Mesodermal cell (in vitro differentiated cells): ENCODE data around the gene HBG1.

ENCODE experiments used
- H3K27ac ChIP-seq: 2 replicates; pipeline ENCODE4 v1.7.0; 2013; ENCODE audit warnings: mild to moderate bottlenecking, low read depth, low read length, moderate library complexity; ENCODE audit not compliant: severe bottlenecking
- H3K36me3 ChIP-seq: 2 replicates; pipeline ENCODE4 v1.7.1; 2013; ENCODE audit warnings: mild to moderate bottlenecking, low read length, moderate library complexity; ENCODE audit not compliant: control insufficient read depth, insufficient read depth
- H3K4me1 ChIP-seq: one replicate; pipeline ENCODE4 v1.7.1; 2013; ENCODE audit warnings: mild to moderate bottlenecking, low read length; ENCODE audit not compliant: insufficient read depth, control insufficient read depth, poor library complexity, severe bottlenecking
- H3K4me3 ChIP-seq: 2 replicates; pipeline ENCODE4 v1.7.0; 2013; ENCODE audit warnings: low read length, control low read depth, mild to moderate bottlenecking; ENCODE audit not compliant: insufficient read depth, poor library complexity, severe bottlenecking; ENCODE audit errors: extremely low read depth
- H3K9me3 ChIP-seq: 2 replicates; pipeline ENCODE4 v1.7.1; 2013; ENCODE audit warnings: mild to moderate bottlenecking, low read length, moderate library complexity; ENCODE audit not compliant: control insufficient read depth
- WGBS, 2 experiments: methylation state at CpG; one replicate each; pipeline ENCODE4 v1.1.5; 2013; ENCODE audit warnings: missing lambda C conversion rate in 2 of 2; ENCODE audit not compliant: insufficient coverage in 2 of 2; 5-methylcytosine and 5-hydroxymethylcytosine counted together

Gene HBG1

DNA sequence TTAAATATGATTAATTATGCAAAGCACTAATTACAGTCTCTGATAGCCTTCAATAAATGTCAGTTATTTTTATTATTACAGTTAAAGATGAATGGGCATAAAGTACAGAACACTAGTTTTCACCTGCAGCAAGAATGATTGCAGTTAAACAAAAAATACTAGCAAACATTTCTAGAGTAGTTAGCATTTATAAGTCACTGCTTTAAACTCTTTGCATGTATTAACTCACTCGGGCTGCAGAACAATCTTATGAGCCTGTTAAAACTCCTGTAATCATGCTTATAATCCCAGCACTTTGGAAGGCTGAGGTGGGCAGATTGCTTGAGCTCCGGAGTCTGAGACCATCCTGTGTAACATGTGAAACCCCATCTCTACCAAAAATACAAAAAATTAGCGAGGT, 37.2 kb upstream of the HBG1 start:
- 83% methylated on average over 1 of the region's 3 CpGs; no CpG with 5 or more reads in 1 of the 2 experiments for WGBS, 2 experiments

DNA sequence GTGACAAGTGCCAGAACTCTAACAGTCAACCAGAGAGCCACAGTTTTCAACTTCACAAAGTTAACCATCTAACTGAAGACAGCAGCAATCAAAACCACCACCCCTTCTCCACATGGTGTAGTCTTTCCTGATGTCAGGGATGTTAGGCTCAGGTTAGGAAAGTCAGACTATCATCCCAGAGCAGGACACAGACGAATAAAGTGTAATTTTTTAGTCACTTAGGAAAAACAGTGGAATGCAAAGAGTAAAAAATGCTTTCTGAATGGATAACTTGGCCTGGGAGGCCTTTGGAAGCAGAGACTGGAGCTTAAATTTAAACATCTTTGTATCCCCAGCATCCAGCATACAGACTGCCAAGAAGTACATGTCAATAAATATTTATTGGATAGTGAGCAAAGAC, 36.7 kb upstream of the HBG1 start:
- H3K27ac ChIP-seq = no peak overlapping the region
- no peak overlapping the region for H3K4me3 ChIP-seq
- H3K9me3 ChIP-seq = no peaks in the 10 kb centered on the region
- peaks cover under 1% of the 10 kb centered on the region for H3K4me1 ChIP-seq
- no peaks in the 10 kb centered on the region for H3K36me3 ChIP-seq
- 71% methylated on average over 1 of the region's 1 CpG; no CpG with 5 or more reads in 1 of the 2 experiments for WGBS, 2 experiments

More for the DNA sequence above, 37.2 kb upstream of the HBG1 start:
- Histone ChIP-seq H3K9me3 (no peaks in the 10 kb centered on the region), H3K4me3 (no peak overlapping the region), H3K27ac (no peak overlapping the region), H3K36me3 (no peaks in the 10 kb centered on the region), H3K4me1 (no peaks in the 10 kb centered on the region)

DNA sequence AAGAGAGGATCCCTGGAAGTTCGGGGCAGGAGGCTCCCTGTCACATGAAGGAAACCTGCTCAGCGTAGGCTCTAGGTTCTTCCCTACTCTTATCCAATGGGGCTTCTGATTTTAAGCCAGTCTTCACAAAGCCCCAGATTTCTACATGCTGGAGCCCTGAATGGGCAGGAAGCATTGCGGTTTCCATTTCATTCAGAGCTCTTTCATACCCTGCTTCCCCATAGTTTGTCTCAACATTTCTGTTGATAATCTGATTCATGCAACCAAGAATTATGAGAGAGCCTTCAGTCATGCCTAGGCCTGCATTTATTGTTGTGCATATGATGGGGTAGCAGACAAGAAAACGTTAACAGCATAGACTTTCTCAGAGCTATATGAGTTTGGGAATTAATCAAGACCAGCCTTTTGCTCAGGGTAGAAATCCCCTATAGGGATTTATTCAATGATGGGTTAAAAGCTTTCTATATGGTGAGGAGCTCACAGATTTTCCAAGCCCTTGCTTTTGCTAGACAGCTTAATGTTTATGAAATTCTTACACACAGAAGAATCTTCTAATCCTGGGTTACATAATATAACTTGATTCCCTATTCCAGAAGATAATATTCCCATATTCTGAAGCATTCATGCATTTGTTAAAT, 36.2 kb upstream of the HBG1 start:
- H3K36me3 ChIP-seq = no peaks in the 10 kb centered on the region
- H3K4me3 ChIP-seq = no peak overlapping the region
- H3K27ac ChIP-seq = no peak overlapping the region
- H3K4me1 ChIP-seq = peaks cover 5% of the 10 kb centered on the region
- no peaks in the 10 kb centered on the region for H3K9me3 ChIP-seq
- 92 to 94% methylated on average over 3 of the region's 4 CpGs for WGBS, 2 experiments

DNA sequence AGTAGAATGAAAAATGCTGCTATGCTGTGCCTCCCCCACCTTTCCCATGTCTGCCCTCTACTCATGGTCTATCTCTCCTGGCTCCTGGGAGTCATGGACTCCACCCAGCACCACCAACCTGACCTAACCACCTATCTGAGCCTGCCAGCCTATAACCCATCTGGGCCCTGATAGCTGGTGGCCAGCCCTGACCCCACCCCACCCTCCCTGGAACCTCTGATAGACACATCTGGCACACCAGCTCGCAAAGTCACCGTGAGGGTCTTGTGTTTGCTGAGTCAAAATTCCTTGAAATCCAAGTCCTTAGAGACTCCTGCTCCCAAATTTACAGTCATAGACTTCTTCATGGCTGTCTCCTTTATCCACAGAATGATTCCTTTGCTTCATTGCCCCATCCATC, 35.0 kb upstream of the HBG1 start:
- H3K36me3 ChIP-seq = no peaks in the 10 kb centered on the region
- H3K9me3 ChIP-seq = no peaks in the 10 kb centered on the region
- no peak overlapping the region for H3K27ac ChIP-seq
- WGBS, 2 experiments = 100% methylated on average over 1 to 2 of the region's 2 CpGs
- H3K4me3 ChIP-seq = no peak overlapping the region
- H3K4me1 ChIP-seq = peaks cover 12% of the 10 kb centered on the region

DNA sequence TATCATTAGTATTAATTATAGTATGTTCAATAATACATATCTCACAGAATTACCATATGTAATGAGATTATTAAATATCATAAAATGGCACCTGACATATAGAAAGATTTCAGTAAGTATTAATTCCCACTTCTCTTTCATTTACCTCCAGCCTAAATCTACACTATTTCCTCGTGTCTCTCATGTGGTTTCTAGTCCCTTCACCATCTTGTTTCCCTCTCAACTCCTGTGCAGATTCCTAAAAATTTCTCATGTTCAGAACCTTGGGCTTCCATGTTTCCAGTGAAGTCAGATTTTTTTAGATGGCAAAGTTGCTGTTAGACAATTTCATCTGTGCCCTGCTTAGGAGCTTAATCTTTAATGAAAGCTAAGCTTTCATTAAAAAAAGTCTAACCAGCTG, 34.2 kb upstream of the HBG1 start:
- 75 to 100% methylated on average over 1 of the region's 1 CpG for WGBS, 2 experiments
- Histone ChIP-seq H3K4me1 (peaks cover 12% of the 10 kb centered on the region), H3K9me3 (no peaks in the 10 kb centered on the region), H3K36me3 (no peaks in the 10 kb centered on the region), H3K27ac (no peak overlapping the region), H3K4me3 (no peak overlapping the region)

DNA sequence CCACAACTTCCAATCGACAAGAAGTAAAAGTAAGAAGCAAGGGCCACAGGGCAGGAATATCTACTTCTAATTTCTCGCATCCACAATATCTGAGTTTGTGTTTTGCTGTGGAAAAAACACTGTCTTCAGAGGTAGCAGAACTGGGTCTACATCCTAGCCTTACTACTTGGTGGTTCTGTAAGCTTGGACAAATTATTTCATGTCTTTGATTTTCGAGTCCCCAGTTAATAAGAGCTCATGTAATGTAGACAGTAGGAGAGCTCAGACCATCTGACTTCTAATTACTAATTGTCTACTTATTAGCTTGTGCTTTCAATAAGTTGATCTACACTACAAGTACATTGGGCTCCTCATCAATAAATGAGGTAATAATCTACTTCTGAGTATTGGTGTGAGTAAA, 33.4 kb upstream of the HBG1 start:
- H3K36me3 ChIP-seq = no peaks in the 10 kb centered on the region
- H3K4me1 ChIP-seq = peaks cover 12% of the 10 kb centered on the region
- H3K4me3 ChIP-seq = no peak overlapping the region
- H3K27ac ChIP-seq = no peak overlapping the region
- WGBS, 2 experiments = 100% methylated on average over 1 of the region's 3 CpGs; no CpG with 5 or more reads in 1 of the 2 experiments
- H3K9me3 ChIP-seq = no peaks in the 10 kb centered on the region

DNA sequence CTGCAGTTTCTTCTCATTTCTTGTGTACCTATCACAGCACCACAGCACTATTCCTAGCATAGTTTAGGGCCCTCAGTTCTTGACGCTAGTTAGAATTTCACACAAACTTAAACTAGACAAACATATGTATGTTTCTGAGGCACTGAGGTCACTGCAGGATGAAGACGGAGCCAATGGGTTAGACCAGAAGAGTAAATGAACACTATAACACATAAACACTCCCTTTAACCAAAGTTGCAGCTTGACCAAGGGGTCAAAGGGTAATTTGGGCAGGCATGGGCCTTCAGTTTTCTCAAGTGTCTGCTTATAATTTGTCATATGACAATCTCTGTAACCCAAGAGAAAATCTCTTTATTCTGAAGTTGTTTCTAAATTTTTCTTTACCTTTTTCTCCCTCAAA, 33.0 kb upstream of the HBG1 start:
- H3K4me3 ChIP-seq = no peak overlapping the region
- H3K36me3 ChIP-seq = no peaks in the 10 kb centered on the region
- H3K27ac ChIP-seq = no peak overlapping the region
- peaks cover 12% of the 10 kb centered on the region for H3K4me1 ChIP-seq
- no peaks in the 10 kb centered on the region for H3K9me3 ChIP-seq
- WGBS, 2 experiments = 80% methylated on average over 1 of the region's 2 CpGs; no CpG with 5 or more reads in 1 of the 2 experiments

DNA sequence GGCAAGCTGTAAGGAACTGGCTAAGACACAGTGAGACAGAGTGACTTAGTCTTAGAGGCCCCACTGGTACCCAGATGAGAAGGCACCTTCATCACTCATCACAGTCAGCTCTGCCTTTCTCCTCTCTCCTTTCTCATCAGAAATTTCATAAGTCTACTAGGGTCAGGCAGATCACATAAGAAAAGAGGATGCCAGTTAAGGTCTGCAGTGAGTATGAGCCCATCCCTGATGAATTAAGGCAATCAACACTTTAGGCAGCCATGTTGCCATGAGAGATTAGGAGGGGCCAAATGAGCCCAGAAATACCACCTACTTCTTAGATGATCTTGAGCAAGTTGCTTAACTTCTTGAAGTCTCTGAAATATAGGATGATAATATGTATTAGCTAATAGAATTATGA, 31.9 kb upstream of the HBG1 start:
- Histone ChIP-seq H3K9me3 (no peaks in the 10 kb centered on the region), H3K36me3 (no peaks in the 10 kb centered on the region), H3K4me1 (peaks cover 12% of the 10 kb centered on the region)

DNA sequence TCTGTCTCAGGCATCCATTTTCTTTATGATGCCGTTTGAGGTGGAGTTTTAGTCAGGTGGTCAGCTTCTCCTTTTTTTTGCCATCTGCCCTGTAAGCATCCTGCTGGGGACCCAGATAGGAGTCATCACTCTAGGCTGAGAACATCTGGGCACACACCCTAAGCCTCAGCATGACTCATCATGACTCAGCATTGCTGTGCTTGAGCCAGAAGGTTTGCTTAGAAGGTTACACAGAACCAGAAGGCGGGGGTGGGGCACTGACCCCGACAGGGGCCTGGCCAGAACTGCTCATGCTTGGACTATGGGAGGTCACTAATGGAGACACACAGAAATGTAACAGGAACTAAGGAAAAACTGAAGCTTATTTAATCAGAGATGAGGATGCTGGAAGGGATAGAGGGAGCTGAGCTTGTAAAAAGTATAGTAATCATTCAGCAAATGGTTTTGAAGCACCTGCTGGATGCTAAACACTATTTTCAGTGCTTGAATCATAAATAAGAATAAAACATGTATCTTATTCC, 31.0 kb upstream of the HBG1 start:
- Histone ChIP-seq H3K4me1 (peaks cover 14% of the 10 kb centered on the region), H3K4me3 (no peak overlapping the region), H3K36me3 (no peaks in the 10 kb centered on the region), H3K27ac (no peak overlapping the region), H3K9me3 (no peaks in the 10 kb centered on the region)
- 57 to 62% methylated on average over 2 to 3 of the region's 3 CpGs for WGBS, 2 experiments

More for the DNA sequence above, 31.9 kb upstream of the HBG1 start:
- Histone ChIP-seq H3K27ac (no peak overlapping the region), H3K4me3 (no peak overlapping the region)

DNA sequence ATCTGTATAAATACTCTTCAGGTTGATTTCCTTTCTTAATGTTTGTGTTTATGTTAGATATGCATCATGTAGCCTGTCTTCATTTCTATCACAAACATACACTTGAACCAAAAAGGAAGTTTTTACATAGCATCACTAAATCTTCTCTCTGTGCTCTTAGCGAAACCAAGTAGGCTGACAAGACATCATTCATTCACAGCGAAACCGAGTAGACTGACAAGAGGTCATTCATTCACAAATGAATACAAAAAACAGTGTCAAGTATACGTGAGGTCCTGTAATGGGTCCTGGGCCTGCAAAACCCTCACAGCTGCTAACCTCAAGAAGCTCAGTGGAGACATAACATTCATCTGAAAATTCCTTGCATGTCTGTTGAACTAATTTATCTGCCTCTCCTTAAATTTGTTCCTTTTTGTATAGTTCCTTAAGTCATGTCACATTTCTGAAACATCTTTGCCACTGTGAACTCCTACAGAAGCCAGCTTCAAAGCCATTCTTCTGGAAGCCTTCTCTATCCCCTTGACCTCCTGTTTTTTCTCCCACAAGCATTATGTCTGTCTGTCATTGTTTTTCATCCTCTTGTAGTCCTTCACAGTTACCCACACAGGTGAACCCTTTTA, 29.9 kb upstream of the HBG1 start:
- no peak overlapping the region for H3K4me3 ChIP-seq
- WGBS, 2 experiments = 84 to 86% methylated on average over 3 to 4 of the region's 4 CpGs
- H3K27ac ChIP-seq = no peak overlapping the region
- H3K36me3 ChIP-seq = no peaks in the 10 kb centered on the region
- H3K4me1 ChIP-seq = peaks cover 21% of the 10 kb centered on the region
- H3K9me3 ChIP-seq = no peaks in the 10 kb centered on the region

DNA sequence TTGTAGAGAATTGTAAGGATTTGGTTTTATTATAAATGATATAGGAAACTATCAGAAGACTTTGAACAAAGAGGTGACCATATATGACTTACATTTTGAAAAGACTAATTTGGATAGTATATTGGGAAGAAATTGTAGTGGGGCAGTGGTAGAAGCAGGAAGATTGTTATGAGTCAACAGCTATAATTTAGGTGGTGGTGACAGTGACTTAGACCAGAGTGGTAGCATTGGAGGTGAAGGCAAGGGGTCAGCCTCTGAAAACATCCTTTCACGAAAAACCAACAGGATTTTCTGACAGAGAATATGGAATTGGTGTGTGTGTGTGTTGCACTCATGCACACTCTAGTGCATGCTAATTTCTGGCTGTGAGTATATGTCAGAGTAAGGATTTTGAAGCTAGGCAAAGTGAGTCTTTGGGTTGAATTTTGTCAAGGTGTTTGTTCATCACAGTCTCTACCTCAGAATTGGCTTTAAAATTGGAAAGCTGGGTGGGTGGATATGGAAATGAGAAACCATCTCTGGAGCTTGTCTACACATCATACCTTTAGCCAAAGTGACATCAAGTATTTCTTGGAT, 28.2 kb upstream of the HBG1 start:
- WGBS, 2 experiments = 100% methylated on average over 1 of the region's 1 CpG

More for the DNA sequence above, 28.2 kb upstream of the HBG1 start:
- no peaks in the 10 kb centered on the region for H3K36me3 ChIP-seq
- no peak overlapping the region for H3K4me3 ChIP-seq
- H3K27ac ChIP-seq = no peak overlapping the region
- H3K4me1 ChIP-seq = peaks cover 24% of the 10 kb centered on the region
- no peaks in the 10 kb centered on the region for H3K9me3 ChIP-seq
